ENCODE results near the gene CYP3A4. TPM values are rescaled to one million over a fixed set of nuclear protein-coding genes. Genes with fewer than 3 reads are reported as not detected.

CYP3A4 gene
- total RNA-seq, 2 donors from 2014 or later, result not detected

GRCh38 chr7:99709838-99710578 is 74.0 kb downstream of the CYP3A4 start:
- ATAC-seq, result no peak
- H3K4me3 Mint-ChIP-seq, result no peak overlapping the region
- no peaks in the 10 kb centered on the region for H3K9me3 Mint-ChIP-seq
- H3K4me1 Mint-ChIP-seq (ENCODE audit: low read depth in 2 of 2), result no peaks in the 10 kb centered on the region
- H3K27ac Mint-ChIP-seq, result no peak overlapping the region
- H3K36me3 Mint-ChIP-seq, result peaks cover 2% of the 10 kb centered on the region
- no peak for DNase-seq (ENCODE audit: low spot score)
- no peaks in the 10 kb centered on the region for H3K27me3 Mint-ChIP-seq

- no peak overlapping the region for H3K4me3 Mint-ChIP-seq
- no peaks in the 10 kb centered on the region for H3K9me3 Mint-ChIP-seq
- H3K27ac Mint-ChIP-seq, result no peak overlapping the region
- H3K4me1 Mint-ChIP-seq (ENCODE audit: low read depth in 2 of 2), result no peaks in the 10 kb centered on the region
- DNase-seq (ENCODE audit: low spot score), result no peak
- H3K27me3 Mint-ChIP-seq, result no peaks in the 10 kb centered on the region
- no peaks in the 10 kb centered on the region for H3K36me3 Mint-ChIP-seq
- ATAC-seq, result no peak
Observed at GRCh38 chr7:99709260-99709659, 74.7 kb downstream of the CYP3A4 start.

- no peaks in the 10 kb centered on the region for H3K36me3 Mint-ChIP-seq
- H3K4me3 Mint-ChIP-seq, result no peak overlapping the region
- no peak overlapping the region for H3K27ac Mint-ChIP-seq
- peaks cover under 1 to 4% of the 10 kb centered on the region in 2 donors for H3K27me3 Mint-ChIP-seq
- ATAC-seq (no peak), DNase-seq (ENCODE audit: low spot score) (no peak)
- H3K9me3 Mint-ChIP-seq, result no peaks in the 10 kb centered on the region
- H3K4me1 Mint-ChIP-seq (ENCODE audit: low read depth in 2 of 2), result no peaks in the 10 kb centered on the region
Observed at GRCh38 chr7:99707096-99707495, 76.9 kb downstream of the CYP3A4 start.

Other genes starting within 250 kb of the CYP3A4 start
- gene FAM200A, start 232.1 kb downstream of the CYP3A4 start, total RNA-seq, result 1 to 10 TPM; 2.7 to 4.3 TPM
- gene ZNF655, start 225.5 kb downstream of the CYP3A4 start, total RNA-seq, result 100 to 1,000 TPM; 111 to 115 TPM
- 1 to 10 TPM in 1 of 2 donors, under 1 TPM in 1; 0.78 to 1.1 TPM for gene TMEM225B, start 185.9 kb downstream of the CYP3A4 start, total RNA-seq
- gene ZSCAN25, start 167.2 kb downstream of the CYP3A4 start, total RNA-seq, result 10 to 100 TPM; 26.5 to 33.3 TPM
- not detected for gene CYP3A5, start 104.2 kb downstream of the CYP3A4 start, total RNA-seq
- gene CYP3A7, start 49.0 kb downstream of the CYP3A4 start, total RNA-seq, result not detected
- not detected for gene CYP3A43, start 43.8 kb upstream of the CYP3A4 start, total RNA-seq
- gene OR2AE1, start 92.8 kb upstream of the CYP3A4 start, total RNA-seq, result under 1 TPM in 1 of 2 donors, not detected in 1; 0.36 TPM
- 10 to 100 TPM; 29.9 to 30.8 TPM for gene TRIM4, start 135.3 kb upstream of the CYP3A4 start, total RNA-seq
- gene GJC3, start 145.4 kb upstream of the CYP3A4 start, total RNA-seq, result not detected
- not detected for gene AZGP1, start 191.8 kb upstream of the CYP3A4 start, total RNA-seq
- gene ZKSCAN1, start 231.4 kb upstream of the CYP3A4 start, total RNA-seq, result 10 to 100 TPM; 64.9 to 70.6 TPM